Measurements from ENCODE around the gene IRF9. TPM values are rescaled to one million over a fixed set of nuclear protein-coding genes. Genes with fewer than 3 reads are reported as not detected.
"Not testable (repeated sequence)": the region's sequence is repeated elsewhere in the genome, so short reads cannot be mapped to it uniquely, and the experiment has no call there.

Gene IRF9
- polyA plus RNA-seq, 1 experiment: 48.4 TPM

DNA sequence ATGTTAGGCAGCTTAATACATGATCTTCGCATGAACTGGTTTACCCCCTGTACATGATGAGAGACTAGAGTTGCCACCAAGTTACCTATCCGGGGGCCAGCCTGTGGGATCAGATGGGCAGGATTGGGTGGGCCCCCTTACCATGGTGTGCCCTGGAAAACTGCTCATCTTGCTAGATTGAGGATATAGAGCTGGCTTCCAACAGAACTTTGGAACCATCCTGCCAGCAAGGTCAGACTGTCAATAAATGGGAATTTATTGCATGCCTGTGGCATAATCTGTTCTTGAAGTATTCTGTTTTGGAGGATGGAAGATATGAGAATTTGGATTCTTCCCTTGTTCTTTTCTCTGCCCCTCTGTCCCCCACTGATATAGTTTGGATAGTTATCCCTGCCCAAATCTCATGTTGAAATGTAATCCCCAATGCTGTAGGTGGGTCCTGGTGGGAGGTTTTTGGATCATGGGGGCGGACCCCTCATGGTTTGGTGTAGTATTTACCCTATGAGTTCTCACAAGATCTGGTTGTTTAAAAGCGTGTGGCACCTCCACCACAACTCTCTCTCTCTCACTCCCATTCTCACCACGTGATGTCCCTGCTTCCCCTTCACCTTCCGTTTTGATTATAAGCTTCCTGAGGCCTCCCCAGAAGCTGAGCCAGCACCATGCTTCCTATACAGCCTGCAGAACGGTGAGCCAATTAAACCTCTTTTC lies 37.9 kb downstream of the IRF9 start:
- Histone ChIP-seq H3K27ac (ENCODE audit: low read depth, low read length) (no peak overlapping the region), H3K9me3 (ENCODE audit: control insufficient read depth, insufficient read depth, low read length) (peaks cover 5% of the 10 kb centered on the region), H3K4me3 (ENCODE audit: low read depth, low read length) (no peak overlapping the region), H3K27me3 (ENCODE audit: control insufficient read depth, insufficient read depth, low read length) (no peaks in the 10 kb centered on the region)
- no peak for DNase-seq (ENCODE audit: low read depth, low spot score)
- ChIA-PET POLR2A (interaction anchor here (0.5 to 1.2 kb wide), 3 partner anchors 14 to 98 kb away, joined by 6 to 11 read pairs (median 8); partner anchors contain the start of gene CHMP4A), CTCF (interaction anchor here (1.0 kb wide), 1 partner anchor 38 kb away, joined by 4 read pairs; the partner anchor contains the start of gene IRF9)
- TF ChIP-seq, protein P1, sequence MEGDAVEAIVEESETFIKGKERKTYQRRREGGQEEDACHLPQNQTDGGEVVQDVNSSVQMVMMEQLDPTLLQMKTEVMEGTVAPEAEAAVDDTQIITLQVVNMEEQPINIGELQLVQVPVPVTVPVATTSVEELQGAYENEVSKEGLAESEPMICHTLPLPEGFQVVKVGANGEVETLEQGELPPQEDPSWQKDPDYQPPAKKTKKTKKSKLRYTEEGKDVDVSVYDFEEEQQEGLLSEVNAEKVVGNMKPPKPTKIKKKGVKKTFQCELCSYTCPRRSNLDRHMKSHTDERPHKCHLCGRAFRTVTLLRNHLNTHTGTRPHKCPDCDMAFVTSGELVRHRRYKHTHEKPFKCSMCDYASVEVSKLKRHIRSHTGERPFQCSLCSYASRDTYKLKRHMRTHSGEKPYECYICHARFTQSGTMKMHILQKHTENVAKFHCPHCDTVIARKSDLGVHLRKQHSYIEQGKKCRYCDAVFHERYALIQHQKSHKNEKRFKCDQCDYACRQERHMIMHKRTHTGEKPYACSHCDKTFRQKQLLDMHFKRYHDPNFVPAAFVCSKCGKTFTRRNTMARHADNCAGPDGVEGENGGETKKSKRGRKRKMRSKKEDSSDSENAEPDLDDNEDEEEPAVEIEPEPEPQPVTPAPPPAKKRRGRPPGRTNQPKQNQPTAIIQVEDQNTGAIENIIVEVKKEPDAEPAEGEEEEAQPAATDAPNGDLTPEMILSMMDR (IDR thresholded peaks at IDR 0.05; ENCODE audit: low read depth, low read length): no peak

DNA sequence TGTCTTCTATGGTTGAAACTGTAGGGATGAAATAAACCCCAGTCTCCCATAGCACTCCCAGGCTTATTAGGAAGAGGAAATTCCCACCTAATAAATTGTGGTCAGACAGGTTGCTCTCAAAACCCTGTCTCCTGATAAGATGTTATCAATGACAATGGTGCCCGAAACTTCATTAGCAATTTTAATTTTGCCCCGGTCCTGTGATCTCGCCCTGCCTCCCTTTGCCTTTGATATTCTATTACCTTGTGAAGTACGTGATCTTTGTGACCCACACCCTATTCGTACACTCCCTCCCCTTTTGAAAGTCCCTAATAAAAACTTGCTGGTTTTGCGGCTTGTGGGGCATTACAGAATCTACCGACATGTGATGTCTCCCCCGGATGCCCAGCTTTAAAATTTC lies 41.5 kb downstream of the IRF9 start:
- POLR2A ChIA-PET; H3K4me3 ChIP-seq (ENCODE audit: low read depth, low read length); H3K27ac ChIP-seq (ENCODE audit: low read depth, low read length); H3K27me3 ChIP-seq (ENCODE audit: control insufficient read depth, insufficient read depth, low read length); DNase-seq (ENCODE audit: low read depth, low spot score); CTCF ChIA-PET; H3K9me3 ChIP-seq (ENCODE audit: control insufficient read depth, insufficient read depth, low read length): not testable (repeated sequence)

DNA sequence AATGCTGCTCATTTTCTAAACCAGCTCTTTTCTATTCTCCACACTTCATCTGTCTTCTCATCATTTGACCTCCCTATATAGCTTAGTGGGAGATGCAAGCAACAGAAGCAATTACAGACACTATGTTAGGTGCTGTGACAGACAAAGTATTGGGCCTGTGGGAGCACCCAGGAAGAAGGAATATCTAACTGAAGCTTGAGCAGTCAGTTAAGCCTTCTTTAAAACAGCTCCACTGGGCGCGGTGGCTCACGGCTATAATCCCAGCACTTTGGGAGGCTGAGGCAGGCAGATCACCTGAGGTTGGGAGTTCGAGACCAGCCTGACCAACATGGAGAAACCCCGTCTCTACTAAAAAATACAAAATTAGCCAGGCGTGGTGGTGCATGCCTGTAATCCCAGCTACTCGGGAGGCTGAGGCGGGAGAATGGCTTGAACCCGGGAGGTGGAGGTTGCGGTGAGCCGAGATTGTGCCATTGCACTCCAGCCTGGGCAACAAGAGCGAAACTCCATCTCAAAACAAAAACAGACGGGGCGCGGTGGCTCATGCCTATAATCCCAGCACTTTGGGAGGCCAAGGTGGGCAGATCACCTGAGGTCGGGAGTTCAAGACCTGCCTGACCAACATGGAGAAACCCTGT lies 42.3 kb downstream of the IRF9 start:
- H3K27me3 ChIP-seq (ENCODE audit: control insufficient read depth, insufficient read depth, low read length); DNase-seq (ENCODE audit: low read depth, low spot score); POLR2A ChIA-PET; H3K9me3 ChIP-seq (ENCODE audit: control insufficient read depth, insufficient read depth, low read length); H3K4me3 ChIP-seq (ENCODE audit: low read depth, low read length); H3K27ac ChIP-seq (ENCODE audit: low read depth, low read length): not testable (repeated sequence)
- CTCF ChIA-PET: interaction anchor here (0.6 to 0.9 kb wide), 2 partner anchors 10 to 68 kb away, joined by 3 read pairs; partner anchors contain the start of genes CHMP4A and RABGGTA

DNA sequence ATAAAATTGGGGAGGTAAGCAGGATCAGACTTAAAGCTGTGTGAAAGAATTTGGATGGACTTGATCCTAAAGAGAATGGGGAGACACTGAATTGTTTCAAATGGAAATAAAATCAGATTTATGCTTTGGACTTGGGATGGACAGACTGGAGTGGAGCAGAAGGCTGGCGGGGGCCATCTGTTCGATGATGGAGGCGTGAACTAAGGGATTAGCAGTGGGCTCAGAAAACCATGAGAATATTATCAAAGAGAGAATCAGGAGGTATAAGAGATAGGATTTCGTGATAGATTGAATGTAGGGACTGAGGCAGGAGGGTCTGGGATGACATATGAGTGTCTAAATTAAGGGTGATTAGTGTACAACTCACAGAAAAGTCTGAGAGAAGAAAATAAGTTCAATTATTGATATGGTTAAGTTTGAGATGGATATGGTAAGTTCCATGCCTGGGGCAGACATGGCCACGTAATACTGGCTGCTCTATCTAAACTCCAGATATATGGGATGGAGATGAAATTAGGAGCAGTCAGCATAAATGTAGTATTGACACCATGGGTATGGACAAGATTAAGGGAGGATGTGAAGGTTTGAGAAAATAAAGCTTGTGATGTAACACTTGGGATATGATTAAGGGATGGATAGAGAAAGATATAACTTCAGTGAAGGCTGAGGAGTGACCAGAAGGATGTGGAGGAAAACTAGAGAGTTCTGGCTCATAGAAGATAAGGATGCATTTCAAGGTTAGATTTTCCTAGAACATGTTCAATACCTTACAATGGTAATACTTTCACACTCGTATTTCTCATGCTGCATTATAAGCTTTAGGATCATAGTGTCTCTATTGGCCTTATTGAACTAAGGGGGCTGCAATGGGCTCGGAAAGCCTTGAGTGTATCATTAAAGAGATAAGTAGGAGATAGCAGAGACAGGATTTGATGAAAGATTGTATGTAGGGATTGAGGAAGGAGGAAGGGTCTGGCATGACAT lies 43.4 kb downstream of the IRF9 start:
- H3K27ac ChIP-seq (ENCODE audit: low read depth, low read length): no peak overlapping the region
- TF ChIP-seq, protein P1 (IDR thresholded peaks at IDR 0.05; ENCODE audit: low read depth, low read length): no peak
- no peak overlapping the region for H3K4me3 ChIP-seq (ENCODE audit: low read depth, low read length)
- peaks cover 5% of the 10 kb centered on the region for H3K9me3 ChIP-seq (ENCODE audit: control insufficient read depth, insufficient read depth, low read length)
- DNase-seq (ENCODE audit: low read depth, low spot score): no peak
- H3K27me3 ChIP-seq (ENCODE audit: control insufficient read depth, insufficient read depth, low read length): no peaks in the 10 kb centered on the region
- CTCF ChIA-PET: interaction anchor here (0.6 to 0.9 kb wide), 3 partner anchors 66 to 102 kb away, joined by 3 to 4 read pairs (median 3); partner anchors contain the start of gene RABGGTA
- POLR2A ChIA-PET: interaction anchor here (0.7 kb wide), 1 partner anchor 90 kb away, joined by 3 read pairs; the partner anchor contains the start of genes DCAF11 and NRL

DNA sequence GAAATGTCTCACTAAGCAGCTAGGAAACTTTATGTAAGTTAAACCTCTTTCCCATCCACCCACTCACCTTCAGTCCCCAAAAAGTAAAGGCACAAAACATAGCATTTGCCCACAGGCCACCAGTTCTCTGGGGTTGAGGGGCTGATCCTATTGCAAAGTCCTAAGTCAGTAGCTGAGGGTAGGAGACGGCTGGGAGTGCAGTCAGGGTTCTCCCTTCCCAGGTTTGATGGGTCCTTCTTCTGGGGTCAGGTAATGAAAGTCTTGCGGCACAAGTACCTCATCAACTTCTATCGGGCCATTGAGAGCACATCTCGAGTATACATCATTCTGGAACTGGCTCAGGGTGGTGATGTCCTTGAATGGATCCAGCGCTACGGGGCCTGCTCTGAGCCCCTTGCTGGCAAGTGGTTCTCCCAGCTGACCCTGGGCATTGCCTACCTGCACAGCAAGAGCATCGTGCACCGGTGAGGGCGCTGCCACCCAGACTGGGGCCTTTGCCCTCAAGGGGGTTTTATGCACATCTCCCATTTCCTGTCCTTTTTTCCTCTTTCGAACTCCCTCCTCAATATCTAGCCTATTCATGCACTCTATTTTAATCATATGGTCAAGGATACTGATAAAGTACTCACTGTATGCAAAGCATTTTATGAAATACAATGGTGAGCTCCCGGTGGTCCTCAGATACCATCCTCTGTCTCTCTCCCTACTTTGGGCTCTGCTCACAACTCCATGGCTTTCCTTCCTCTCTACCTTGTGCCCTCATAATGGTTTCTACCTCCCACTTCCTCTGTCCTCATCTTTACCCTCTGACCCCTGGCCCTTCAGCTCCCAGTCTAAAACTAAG lies 45.4 kb downstream of the IRF9 start:
- ChIA-PET POLR2A (no interaction called here), CTCF (no interaction called here)
- Histone ChIP-seq H3K27ac (ENCODE audit: low read depth, low read length) (no peak overlapping the region), H3K27me3 (ENCODE audit: control insufficient read depth, insufficient read depth, low read length) (no peaks in the 10 kb centered on the region), H3K9me3 (ENCODE audit: control insufficient read depth, insufficient read depth, low read length) (peaks cover 3% of the 10 kb centered on the region), H3K4me3 (ENCODE audit: low read depth, low read length) (no peak overlapping the region)
- TF ChIP-seq, protein P1 (IDR thresholded peaks at IDR 0.05; ENCODE audit: low read depth, low read length): no peak
- no peak for DNase-seq (ENCODE audit: low read depth, low spot score)

Measured in AG04450 (cell line).